Endodermal cell (in vitro differentiated cells): ENCODE measurements around the gene MMAB. TPM values are rescaled to one million over a fixed set of nuclear protein-coding genes. Genes with fewer than 3 reads are reported as not detected.

Experiments used
- DNase-seq: peaks from one replicate; pipeline ENCODE4 v3.0.0-alpha.2; 2017
- H3K27ac ChIP-seq: 2 replicates; pipeline ENCODE4 v1.5.1; 2013; ENCODE audit warnings: mild to moderate bottlenecking, low read depth, low read length, moderate library complexity
- H3K27me3 ChIP-seq: 2 replicates; pipeline ENCODE4 v1.6.1; 2013; ENCODE audit warnings: mild to moderate bottlenecking, low read length, moderate library complexity; ENCODE audit not compliant: insufficient read depth, control insufficient read depth, poor library complexity, severe bottlenecking
- H3K36me3 ChIP-seq: 2 replicates; pipeline ENCODE4 v1.7.0; 2013; ENCODE audit warnings: mild to moderate bottlenecking, low read length, moderate library complexity; ENCODE audit not compliant: control insufficient read depth, insufficient read depth
- H3K4me1 ChIP-seq: one replicate; pipeline ENCODE4 v1.7.0; 2013; ENCODE audit warnings: low read length; ENCODE audit not compliant: control insufficient read depth, insufficient read depth
- H3K4me3 ChIP-seq: 2 replicates; pipeline ENCODE4 v1.5.1; 2013; ENCODE audit warnings: mild to moderate bottlenecking, low read length, moderate library complexity
- H3K9ac ChIP-seq: 2 replicates; pipeline ENCODE4 v1.6.1; 2013; ENCODE audit warnings: mild to moderate bottlenecking, low read length, moderate library complexity; ENCODE audit not compliant: poor library complexity, severe bottlenecking; ENCODE audit errors: extremely low read depth
- H3K9me3 ChIP-seq: 2 replicates; pipeline ENCODE4 v1.6.1; 2013; ENCODE audit warnings: mild to moderate bottlenecking, low read length, moderate library complexity; ENCODE audit not compliant: control insufficient read depth
- H3K27ac Mint-ChIP-seq: 2 replicates; pipeline ENCODE4 v1.8.0; 2020; ENCODE audit warnings: mixed read lengths
- H3K27me3 Mint-ChIP-seq: 2 replicates; pipeline ENCODE4 v1.8.0; 2021; ENCODE audit warnings: mild to moderate bottlenecking, mixed read lengths; ENCODE audit not compliant: insufficient read depth
- H3K36me3 Mint-ChIP-seq: 2 replicates; pipeline ENCODE4 v1.8.0; 2020; ENCODE audit warnings: low read depth, mixed read lengths
- H3K4me1 Mint-ChIP-seq: 2 replicates; pipeline ENCODE4 v1.8.0; 2020; ENCODE audit warnings: mixed read lengths
- H3K4me3 Mint-ChIP-seq: 2 replicates; pipeline ENCODE4 v1.8.0; 2020; ENCODE audit warnings: mild to moderate bottlenecking, moderate library complexity, mixed read lengths
- H3K9me3 Mint-ChIP-seq: 2 replicates; pipeline ENCODE4 v1.8.0; 2020; ENCODE audit warnings: mild to moderate bottlenecking, mixed read lengths
- WGBS, 2 experiments: methylation state at CpG; one replicate each; pipeline versions ENCODE4 v1.1.5 to v1.1.7; 2013; ENCODE audit warnings: missing lambda C conversion rate in 2 of 2, mixed read lengths in 1 of 2; ENCODE audit not compliant: insufficient coverage in 1 of 2, insufficient read length in 1 of 2; 5-methylcytosine and 5-hydroxymethylcytosine counted together
- total RNA-seq, 2 donors: library from RNA; stranded (reverse); fragmentation: NEBNext Ultra II Directional in 1 of 2; extraction: Animal tissue kit (Norgen Biotek cat#: 25700) in 1 of 2; gene quantifications; 2 replicates in 1 of 2; 3 replicates in 1 of 2; pipeline ENCODE4 v1.2.1, GENCODE V29; 2021
- TF ChIP-seq, protein P1 (sequence below): fragments of 200-600 bp; sonication (generic); conservative IDR thresholded peaks from 2 replicates; pipeline ENCODE4 v1.5.0; 2021; ENCODE audit warnings: antibody characterized with exemption, mild to moderate bottlenecking

Gene MMAB
- total RNA-seq, 2 donors from 2014 or later: 24.9 to 28.2 TPM

DNA sequence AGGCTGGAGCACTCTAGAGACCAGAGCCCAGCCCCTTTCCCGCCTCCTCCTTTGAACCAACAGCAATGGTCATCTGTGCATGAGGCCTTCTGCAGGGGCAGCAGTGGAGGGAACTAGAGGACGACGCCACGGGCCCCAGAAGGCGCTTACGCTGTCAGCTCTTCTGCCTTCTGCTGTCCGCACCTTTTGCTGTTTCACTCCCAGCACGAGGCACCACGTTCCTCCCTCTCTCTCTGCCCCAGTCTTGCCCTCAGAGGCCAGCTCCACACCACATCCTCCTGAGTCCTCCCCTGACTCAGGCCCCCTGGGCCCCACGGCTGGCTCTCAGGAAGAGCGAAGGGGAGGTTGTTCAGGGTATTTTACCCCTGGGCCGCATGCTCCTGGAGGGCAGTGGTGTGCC lies 15.5 kb downstream of the MMAB start:
- Mint-ChIP-seq H3K9me3 (peaks cover 4% of the 10 kb centered on the region), H3K36me3 (peaks cover 11% of the 10 kb centered on the region), H3K4me1 (no peaks in the 10 kb centered on the region), H3K4me3 (no peak overlapping the region), H3K27me3 (peaks cover 2% of the 10 kb centered on the region), H3K27ac (no peak overlapping the region)
- no peaks in the 10 kb centered on the region for H3K27me3 ChIP-seq
- no peak for DNase-seq
- H3K9ac ChIP-seq: no peak overlapping the region
- TF ChIP-seq, protein P1, sequence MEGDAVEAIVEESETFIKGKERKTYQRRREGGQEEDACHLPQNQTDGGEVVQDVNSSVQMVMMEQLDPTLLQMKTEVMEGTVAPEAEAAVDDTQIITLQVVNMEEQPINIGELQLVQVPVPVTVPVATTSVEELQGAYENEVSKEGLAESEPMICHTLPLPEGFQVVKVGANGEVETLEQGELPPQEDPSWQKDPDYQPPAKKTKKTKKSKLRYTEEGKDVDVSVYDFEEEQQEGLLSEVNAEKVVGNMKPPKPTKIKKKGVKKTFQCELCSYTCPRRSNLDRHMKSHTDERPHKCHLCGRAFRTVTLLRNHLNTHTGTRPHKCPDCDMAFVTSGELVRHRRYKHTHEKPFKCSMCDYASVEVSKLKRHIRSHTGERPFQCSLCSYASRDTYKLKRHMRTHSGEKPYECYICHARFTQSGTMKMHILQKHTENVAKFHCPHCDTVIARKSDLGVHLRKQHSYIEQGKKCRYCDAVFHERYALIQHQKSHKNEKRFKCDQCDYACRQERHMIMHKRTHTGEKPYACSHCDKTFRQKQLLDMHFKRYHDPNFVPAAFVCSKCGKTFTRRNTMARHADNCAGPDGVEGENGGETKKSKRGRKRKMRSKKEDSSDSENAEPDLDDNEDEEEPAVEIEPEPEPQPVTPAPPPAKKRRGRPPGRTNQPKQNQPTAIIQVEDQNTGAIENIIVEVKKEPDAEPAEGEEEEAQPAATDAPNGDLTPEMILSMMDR: no peak
- H3K4me1 ChIP-seq: no peaks in the 10 kb centered on the region
- no peaks in the 10 kb centered on the region for H3K9me3 ChIP-seq
- 86 to 90% methylated on average over 8 to 12 of the region's 12 CpGs for WGBS, 2 experiments
- no peak overlapping the region for H3K4me3 ChIP-seq
- no peak overlapping the region for H3K27ac ChIP-seq
- no peaks in the 10 kb centered on the region for H3K36me3 ChIP-seq

DNA sequence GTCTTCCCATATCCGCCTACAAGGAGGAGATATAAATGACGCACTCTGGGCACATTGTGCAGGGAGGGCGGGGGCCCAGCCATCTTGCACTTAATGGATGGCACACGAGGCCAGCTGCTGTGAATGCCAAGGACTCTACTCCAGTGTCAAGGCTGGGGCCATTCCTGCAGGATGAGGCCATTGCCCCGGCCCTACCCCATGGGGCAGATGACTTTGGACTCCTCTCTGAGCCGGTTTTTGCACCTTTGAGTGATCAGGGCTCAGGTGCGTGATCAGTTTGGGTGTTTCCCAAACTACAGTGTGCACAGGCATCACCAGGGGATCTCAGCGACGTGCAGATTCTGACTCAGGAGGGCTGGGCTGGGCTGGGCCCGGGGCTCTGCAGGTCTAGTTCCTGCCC lies 16.1 kb downstream of the MMAB start:
- no peaks in the 10 kb centered on the region for H3K9me3 ChIP-seq
- Mint-ChIP-seq H3K36me3 (peaks cover 7% of the 10 kb centered on the region), H3K9me3 (peaks cover under 1% of the 10 kb centered on the region), H3K4me3 (no peak overlapping the region), H3K27ac (no peak overlapping the region), H3K4me1 (no peaks in the 10 kb centered on the region), H3K27me3 (peaks cover 2% of the 10 kb centered on the region)
- H3K27ac ChIP-seq: no peak overlapping the region
- TF ChIP-seq, protein P1: no peak
- no peaks in the 10 kb centered on the region for H3K27me3 ChIP-seq
- WGBS, 2 experiments: 91 to 94% methylated on average over 9 to 10 of the region's 10 CpGs
- H3K36me3 ChIP-seq: no peaks in the 10 kb centered on the region
- DNase-seq: no peak
- H3K9ac ChIP-seq: no peak overlapping the region
- no peak overlapping the region for H3K4me3 ChIP-seq
- no peaks in the 10 kb centered on the region for H3K4me1 ChIP-seq

DNA sequence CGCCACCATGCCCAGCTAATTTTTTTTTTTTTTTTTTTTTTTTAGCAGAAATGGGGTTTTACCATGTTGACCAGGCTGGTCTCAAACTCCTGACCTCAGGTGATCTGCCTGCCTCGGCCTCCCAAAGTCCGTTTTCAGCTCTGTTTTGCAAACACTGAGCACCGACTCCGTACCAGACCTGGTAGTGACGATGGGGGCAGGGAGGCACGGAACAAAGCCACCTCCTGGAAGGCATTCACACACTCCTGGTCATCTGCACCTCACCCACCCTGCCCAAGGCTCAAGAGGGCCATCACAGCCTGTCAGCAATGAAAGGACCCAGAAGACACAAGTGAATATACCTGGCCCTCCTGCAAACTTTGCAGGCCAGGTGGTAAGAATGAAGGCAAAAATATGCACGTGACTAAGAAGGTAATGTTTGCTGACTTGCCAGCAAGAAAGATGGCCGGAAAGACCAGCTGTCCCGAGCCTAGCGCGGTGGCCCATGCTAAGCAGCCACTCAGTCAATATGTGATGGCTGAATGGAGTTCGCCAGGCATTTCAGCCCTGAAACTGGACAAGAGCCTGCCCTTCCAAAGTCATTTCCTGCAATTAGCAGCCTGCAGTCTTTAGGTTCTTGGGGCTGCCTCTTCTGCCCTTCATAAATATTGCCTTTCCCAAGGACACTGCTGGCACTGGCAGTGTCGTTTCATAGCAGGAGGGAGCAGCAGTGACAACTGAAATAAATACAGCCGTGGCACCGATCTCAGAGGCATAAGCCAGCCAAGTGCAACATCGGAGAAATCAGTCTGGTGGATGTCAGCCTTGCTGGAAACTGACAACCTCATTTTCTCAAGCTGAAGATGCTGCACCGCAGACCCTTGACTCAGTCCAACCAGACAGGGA lies 17.6 kb downstream of the MMAB start:
- Mint-ChIP-seq H3K27me3 (peaks cover 2% of the 10 kb centered on the region), H3K9me3 (no peaks in the 10 kb centered on the region), H3K27ac (no peak overlapping the region), H3K4me3 (no peak overlapping the region), H3K36me3 (no peaks in the 10 kb centered on the region), H3K4me1 (no peaks in the 10 kb centered on the region)
- WGBS, 2 experiments: 85 to 92% methylated on average over 11 to 18 of the region's 18 CpGs
- no peak for DNase-seq
- no peaks in the 10 kb centered on the region for H3K36me3 ChIP-seq
- no peak overlapping the region for H3K4me3 ChIP-seq
- H3K9ac ChIP-seq: no peak overlapping the region
- TF ChIP-seq, protein P1: no peak
- H3K9me3 ChIP-seq: no peaks in the 10 kb centered on the region
- H3K27me3 ChIP-seq: no peaks in the 10 kb centered on the region
- H3K27ac ChIP-seq: no peak overlapping the region
- no peaks in the 10 kb centered on the region for H3K4me1 ChIP-seq
